Natural killer cell (primary cell): Measurements from ENCODE around the gene PTPRJ. TPM values are rescaled to one million over a fixed set of nuclear protein-coding genes. Genes with fewer than 3 reads are reported as not detected.
A peak's percentile ranks its signal among the peaks of the same experiment; 100 is the strongest.

ENCODE experiments used
- ATAC-seq, 3 donors: fragments of 150-1000 bp in 2 of 3; fragments of 200-7000 bp in 1 of 3; cut with Tn5 transposase; 1 replicate in 1 of 3; 2 replicates in 2 of 3; pipeline ENCODE4 v1.10.0; 2021; ENCODE audit warnings: mild to moderate bottlenecking in 2 of 3, moderate library complexity in 2 of 3
- DNase-seq, 2 donors: peaks; one replicate each; pipeline versions ENCODE4 v3.0.0 to v3.0.0-alpha.2; 2013 to 2021; ENCODE audit warnings: mixed read lengths in 1 of 2
- H3K27ac ChIP-seq: one replicate; pipeline ENCODE4 v1.5.1; 2013; ENCODE audit warnings: mild to moderate bottlenecking, low read length
- H3K27me3 ChIP-seq: one replicate; pipeline ENCODE4 v1.6.1; 2013; ENCODE audit warnings: low read length; ENCODE audit not compliant: control insufficient read depth, insufficient read depth
- H3K36me3 ChIP-seq: one replicate; pipeline ENCODE4 v1.6.1; 2013; ENCODE audit warnings: low read length; ENCODE audit not compliant: control insufficient read depth, insufficient read depth
- H3K4me1 ChIP-seq: one replicate; pipeline ENCODE4 v1.6.1; 2013; ENCODE audit warnings: low read length; ENCODE audit not compliant: control insufficient read depth, insufficient read depth
- H3K4me3 ChIP-seq: one replicate; pipeline ENCODE4 v1.5.1; 2013; ENCODE audit warnings: low read length
- H3K9me3 ChIP-seq: one replicate; pipeline ENCODE4 v1.6.1; 2013; ENCODE audit warnings: low read length; ENCODE audit not compliant: control insufficient read depth, insufficient read depth
- H3K27ac Mint-ChIP-seq, 2 donors: one replicate each; pipeline ENCODE4 v1.8.0; 2022; ENCODE audit warnings: mild to moderate bottlenecking in 2 of 2, mixed read lengths in 2 of 2, moderate library complexity in 1 of 2
- H3K27me3 Mint-ChIP-seq, 2 donors: one replicate each; pipeline ENCODE4 v1.8.0; 2022; ENCODE audit warnings: low read depth in 2 of 2, mixed read lengths in 2 of 2
- H3K36me3 Mint-ChIP-seq: one replicate; pipeline ENCODE4 v1.8.0; 2022; ENCODE audit warnings: mixed read lengths
- H3K4me1 Mint-ChIP-seq, 2 donors: one replicate each; pipeline ENCODE4 v1.8.0; 2022; ENCODE audit warnings: mixed read lengths in 2 of 2
- H3K4me3 Mint-ChIP-seq: one replicate; pipeline ENCODE4 v1.8.0; 2022; ENCODE audit warnings: mild to moderate bottlenecking, moderate library complexity, mixed read lengths
- H3K9me3 Mint-ChIP-seq, 2 donors: one replicate each; pipeline ENCODE4 v1.8.0; 2022; ENCODE audit warnings: mixed read lengths in 2 of 2
- CTCF ChIP-seq: fragments of 200-600 bp; IDR thresholded peaks from one replicate; pipeline ENCODE4 v1.8.0; 2022; ENCODE audit warnings: antibody characterized with exemption
- WGBS: methylation state at CpG from one replicate; pipeline ENCODE4 v1.1.7; 2013; ENCODE audit warnings: missing lambda C conversion rate; ENCODE audit not compliant: insufficient coverage; 5-methylcytosine and 5-hydroxymethylcytosine counted together
- intact Hi-C: fragments of 100-400 bp; cut with micrococcal nuclease; formaldehyde crosslinking; loops from one replicate; pipeline ENCODE4 v1.14.2; 2022
- total RNA-seq, 4 donors: library from RNA; stranded (reverse); fragments of 120-200 nt in 1 of 4; gene quantifications; one replicate each; pipeline versions ENCODE4 v1.2.3 to v1.2.4, GENCODE V29; 2013 to 2022

PTPRJ gene
- total RNA-seq, 3 donors from 2014 or later (not counting 1 experiment from before 2014, with no cell fraction given): 110 to 127 (median 111) TPM

- no peaks in the 10 kb centered on the region for H3K27me3 Mint-ChIP-seq
- H3K4me3 ChIP-seq: no peak overlapping the region
- intact Hi-C loops: no loop called here
- WGBS: 94% methylated on average over 2 of the region's 2 CpGs
- H3K36me3 Mint-ChIP-seq: no peaks in the 10 kb centered on the region
- no peak for ATAC-seq
- peak overlapping the region; percentile 57 to 73 for H3K27ac Mint-ChIP-seq
- peaks cover 35% of the 10 kb centered on the region for H3K4me1 ChIP-seq
- no peak for DNase-seq
- no peaks in the 10 kb centered on the region for H3K9me3 ChIP-seq
- no peaks in the 10 kb centered on the region for H3K36me3 ChIP-seq
- no peak for TF ChIP-seq CTCF
- no peaks in the 10 kb centered on the region for H3K27me3 ChIP-seq
- H3K4me1 Mint-ChIP-seq: peaks cover 49 to 60% of the 10 kb centered on the region in 2 donors
- no peaks in the 10 kb centered on the region for H3K9me3 Mint-ChIP-seq
- no peak overlapping the region for H3K27ac ChIP-seq
- no peak overlapping the region for H3K4me3 Mint-ChIP-seq
These were observed 9.4 kb downstream of the PTPRJ start for GRCh38 chr11:47989779-47990178.

- TF ChIP-seq CTCF: no peak
- 14% methylated on average over 8 of the region's 9 CpGs for WGBS
- Histone ChIP-seq H3K4me3 (no peak overlapping the region), H3K9me3 (no peaks in the 10 kb centered on the region), H3K27me3 (no peaks in the 10 kb centered on the region), H3K4me1 (peaks cover 36% of the 10 kb centered on the region), H3K36me3 (no peaks in the 10 kb centered on the region), H3K27ac (no peak overlapping the region)
- DNase-seq (peak in 1 of 2 donors; percentile 54), ATAC-seq (peak in 1 of 3 donors; percentile 32)
- intact Hi-C loops: no loop called here
- Mint-ChIP-seq H3K27ac (peak overlapping the region; percentile 67 to 87), H3K36me3 (no peaks in the 10 kb centered on the region), H3K27me3 (no peaks in the 10 kb centered on the region), H3K9me3 (no peaks in the 10 kb centered on the region), H3K4me1 (peaks cover 52 to 64% of the 10 kb centered on the region in 2 donors), H3K4me3 (no peak overlapping the region)
These were observed 11.0 kb downstream of the PTPRJ start for GRCh38 chr11:47991266-47991830.

- ATAC-seq (no peak), DNase-seq (no peak)
- TF ChIP-seq CTCF: no peak
- no peaks in the 10 kb centered on the region for H3K36me3 Mint-ChIP-seq
- H3K9me3 Mint-ChIP-seq: no peaks in the 10 kb centered on the region
- H3K4me3 Mint-ChIP-seq: no peak overlapping the region
- intact Hi-C loops: no loop called here
- H3K27me3 Mint-ChIP-seq: no peaks in the 10 kb centered on the region
- Histone ChIP-seq H3K4me1 (peaks cover 36% of the 10 kb centered on the region), H3K4me3 (no peak overlapping the region), H3K27me3 (no peaks in the 10 kb centered on the region), H3K36me3 (no peaks in the 10 kb centered on the region), H3K9me3 (no peaks in the 10 kb centered on the region), H3K27ac (no peak overlapping the region)
- WGBS: 93% methylated on average over 6 of the region's 6 CpGs
- H3K27ac Mint-ChIP-seq: peak overlapping the region; percentile 67 to 87
- peaks cover 46 to 65% of the 10 kb centered on the region in 2 donors for H3K4me1 Mint-ChIP-seq
These were observed 11.5 kb downstream of the PTPRJ start for GRCh38 chr11:47991894-47992293.
